Keratinocyte (primary cell): ENCODE data around the gene IL1RAPL1.

ENCODE experiments used
- EZH2 ChIP-seq: IDR thresholded peaks from one replicate; pipeline ENCODE4 v1.6.1; 2012; ENCODE audit warnings: inconsistent platforms, mild to moderate bottlenecking, low read length, moderate library complexity
- TF ChIP-seq, protein P1 (sequence below), 3 experiments: IDR thresholded peaks in 1 of 3; conservative IDR thresholded peaks in 1 of 3; optimal IDR thresholded peaks in 1 of 3; 2 replicates in 2 of 3; 3 replicates in 1 of 3; pipeline versions ENCODE3 to v1.5.1; 2011; ENCODE audit warnings: low read length in 3 of 3, mild to moderate bottlenecking in 3 of 3, moderate library complexity in 2 of 3, control low read depth in 1 of 3, inconsistent platforms in 1 of 3; ENCODE audit not compliant: insufficient read depth in 2 of 3; ENCODE audit errors: extremely low read depth in 1 of 3

DNA sequence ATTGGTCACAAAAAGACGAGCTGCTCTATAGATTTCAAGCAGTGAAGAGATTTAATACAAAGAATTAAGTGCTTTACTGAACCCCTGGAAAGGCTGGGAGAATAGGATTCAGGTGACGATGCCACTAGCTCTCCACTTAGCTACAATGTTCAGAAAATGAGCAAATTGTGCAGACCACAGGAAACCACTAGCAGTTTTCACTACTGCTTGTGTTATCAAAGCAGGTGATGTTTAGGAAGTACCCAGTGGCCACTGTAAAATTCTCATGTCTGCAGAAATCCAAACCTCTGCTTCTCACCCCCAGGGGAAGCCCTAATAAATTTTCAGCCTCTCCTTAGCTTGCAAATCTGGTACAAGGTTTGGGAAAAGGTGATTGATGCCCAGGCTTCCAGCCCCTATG lies 165.1 kb downstream of the IL1RAPL1 start:
- TF ChIP-seq, protein P1, sequence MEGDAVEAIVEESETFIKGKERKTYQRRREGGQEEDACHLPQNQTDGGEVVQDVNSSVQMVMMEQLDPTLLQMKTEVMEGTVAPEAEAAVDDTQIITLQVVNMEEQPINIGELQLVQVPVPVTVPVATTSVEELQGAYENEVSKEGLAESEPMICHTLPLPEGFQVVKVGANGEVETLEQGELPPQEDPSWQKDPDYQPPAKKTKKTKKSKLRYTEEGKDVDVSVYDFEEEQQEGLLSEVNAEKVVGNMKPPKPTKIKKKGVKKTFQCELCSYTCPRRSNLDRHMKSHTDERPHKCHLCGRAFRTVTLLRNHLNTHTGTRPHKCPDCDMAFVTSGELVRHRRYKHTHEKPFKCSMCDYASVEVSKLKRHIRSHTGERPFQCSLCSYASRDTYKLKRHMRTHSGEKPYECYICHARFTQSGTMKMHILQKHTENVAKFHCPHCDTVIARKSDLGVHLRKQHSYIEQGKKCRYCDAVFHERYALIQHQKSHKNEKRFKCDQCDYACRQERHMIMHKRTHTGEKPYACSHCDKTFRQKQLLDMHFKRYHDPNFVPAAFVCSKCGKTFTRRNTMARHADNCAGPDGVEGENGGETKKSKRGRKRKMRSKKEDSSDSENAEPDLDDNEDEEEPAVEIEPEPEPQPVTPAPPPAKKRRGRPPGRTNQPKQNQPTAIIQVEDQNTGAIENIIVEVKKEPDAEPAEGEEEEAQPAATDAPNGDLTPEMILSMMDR (optimal IDR thresholded peaks at IDR 0.05 in 1 of 3, IDR thresholded peaks at IDR 0.05 in 1 of 3, conservative IDR thresholded peaks at IDR 0.05 in 1 of 3; ENCODE audit: extremely low read depth in 1 of 3, insufficient read depth in 2 of 3, low read length in 3 of 3): no peak
- TF ChIP-seq EZH2: no peak
